T-helper 17 cell (primary cell): ENCODE measurements around the gene CHI3L1. TPM values are rescaled to one million over a fixed set of nuclear protein-coding genes. Genes with fewer than 3 reads are reported as not detected.

Experiments used
- ATAC-seq: fragments of 150-1000 bp; cut with Tn5 transposase; 2 replicates; pipeline ENCODE4 v1.10.0; 2021; ENCODE audit warnings: mild to moderate bottlenecking, moderate library complexity
- DNase-seq, 3 donors: peaks; one replicate each; pipeline versions ENCODE4 v3.0.0 to v3.0.0-alpha.2; 2020 to 2021
- H3K9me3 ChIP-seq: one replicate; pipeline ENCODE4 v1.7.0; 2013; ENCODE audit warnings: low read length, mild to moderate bottlenecking; ENCODE audit not compliant: control insufficient read depth, poor library complexity, severe bottlenecking
- H3K27ac Mint-ChIP-seq: one replicate; pipeline ENCODE4 v1.8.0; 2022; ENCODE audit warnings: mild to moderate bottlenecking, moderate library complexity, mixed read lengths
- H3K27me3 Mint-ChIP-seq: one replicate; pipeline ENCODE4 v1.8.0; 2022; ENCODE audit warnings: mixed read lengths
- H3K36me3 Mint-ChIP-seq: one replicate; pipeline ENCODE4 v1.8.0; 2022; ENCODE audit warnings: low read depth, mixed read lengths
- H3K4me1 Mint-ChIP-seq: one replicate; pipeline ENCODE4 v1.8.0; 2022; ENCODE audit warnings: mild to moderate bottlenecking, mixed read lengths
- H3K4me3 Mint-ChIP-seq: one replicate; pipeline ENCODE4 v1.8.0; 2022; ENCODE audit warnings: mild to moderate bottlenecking, moderate library complexity, mixed read lengths
- total RNA-seq, 4 donors: library from RNA in 2 of 4; stranded (reverse) in 2 of 4; gene quantifications; one replicate each; pipeline ENCODE4 v1.2.3 and lab custom pipeline; 2022 to 2026

The CHI3L1 gene
- total RNA-seq, 2 donors from 2014 or later, result not detected

- Mint-ChIP-seq H3K27ac (no peak overlapping the region), H3K4me1 (no peaks in the 10 kb centered on the region), H3K27me3 (peaks cover 15% of the 10 kb centered on the region), H3K4me3 (no peak overlapping the region), H3K36me3 (no peaks in the 10 kb centered on the region)
- no peaks in the 10 kb centered on the region for H3K9me3 ChIP-seq
- DNase-seq (no peak), ATAC-seq (no peak)
Measured at GRCh38 chr1:203145321-203146041, 41.0 kb downstream of the CHI3L1 start.

- Mint-ChIP-seq H3K27me3 (peaks cover 15% of the 10 kb centered on the region), H3K4me1 (peaks cover 2% of the 10 kb centered on the region)
- ATAC-seq, result no peak
Measured at GRCh38 chr1:203144661-203145060, 41.8 kb downstream of the CHI3L1 start.

DNA sequence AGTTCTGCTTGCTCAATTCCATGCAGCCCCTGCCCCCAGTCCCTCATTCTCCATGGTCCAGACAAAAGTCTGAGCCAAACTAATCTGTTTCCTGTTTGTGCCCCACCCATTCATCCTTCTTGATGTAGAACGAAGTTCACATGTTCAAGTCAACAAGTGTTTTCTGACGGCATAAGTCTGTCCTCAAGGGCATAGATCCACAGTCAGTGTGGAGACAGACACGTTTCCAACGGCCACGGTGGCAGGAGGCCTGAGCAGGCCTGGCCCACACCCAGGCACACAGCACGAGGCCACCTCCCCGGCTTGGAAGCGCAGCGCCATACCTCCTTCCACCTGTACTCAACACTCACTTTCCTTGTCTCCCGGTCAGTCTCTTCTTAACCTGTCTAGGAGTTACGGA is 42.9 kb downstream of the CHI3L1 start:
- ATAC-seq (no peak), DNase-seq (no peak)
- no peak overlapping the region for H3K4me3 Mint-ChIP-seq
- no peaks in the 10 kb centered on the region for H3K36me3 Mint-ChIP-seq
- H3K4me1 Mint-ChIP-seq, result peaks cover 2% of the 10 kb centered on the region
- H3K9me3 ChIP-seq, result no peaks in the 10 kb centered on the region
- no peak overlapping the region for H3K27ac Mint-ChIP-seq
- H3K27me3 Mint-ChIP-seq, result peaks cover 11% of the 10 kb centered on the region

More at GRCh38 chr1:203144661-203145060, 41.8 kb downstream of the CHI3L1 start:
- Mint-ChIP-seq H3K36me3 (no peaks in the 10 kb centered on the region), H3K27ac (no peak overlapping the region), H3K4me3 (no peak overlapping the region)
- no peak for DNase-seq
- H3K9me3 ChIP-seq, result no peaks in the 10 kb centered on the region

GRCh38 chr1:203142684-203143408 is 43.7 kb downstream of the CHI3L1 start:
- DNase-seq (no peak), ATAC-seq (no peak)
- Mint-ChIP-seq H3K27me3 (peaks cover 11% of the 10 kb centered on the region), H3K27ac (no peak overlapping the region), H3K36me3 (no peaks in the 10 kb centered on the region), H3K4me3 (no peak overlapping the region), H3K4me1 (peaks cover 2% of the 10 kb centered on the region)
- no peaks in the 10 kb centered on the region for H3K9me3 ChIP-seq

DNA sequence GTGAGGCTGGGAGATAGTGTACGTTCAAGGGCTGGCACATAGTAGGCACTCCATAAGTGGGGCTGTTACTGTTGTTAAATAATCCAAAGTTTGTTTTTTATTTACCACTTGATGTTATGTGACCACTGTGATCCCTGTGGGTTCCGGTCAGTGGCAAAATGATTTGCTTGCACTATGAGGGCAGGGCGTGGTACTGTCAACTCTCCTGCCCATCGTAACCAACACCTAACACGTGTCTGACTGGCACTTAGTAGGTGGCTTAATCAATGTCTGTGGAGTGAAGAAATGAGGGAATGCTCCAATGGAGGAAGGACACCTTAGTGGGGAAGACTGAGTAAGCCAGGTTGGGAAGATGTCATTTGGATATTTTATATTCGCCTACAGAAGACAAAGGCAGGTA is 44.4 kb downstream of the CHI3L1 start:
- no peaks in the 10 kb centered on the region for H3K9me3 ChIP-seq
- H3K27me3 Mint-ChIP-seq, result peaks cover 14% of the 10 kb centered on the region
- no peaks in the 10 kb centered on the region for H3K36me3 Mint-ChIP-seq
- DNase-seq (no peak), ATAC-seq (no peak)
- H3K27ac Mint-ChIP-seq, result no peak overlapping the region
- peaks cover 2% of the 10 kb centered on the region for H3K4me1 Mint-ChIP-seq
- H3K4me3 Mint-ChIP-seq, result no peak overlapping the region

DNA sequence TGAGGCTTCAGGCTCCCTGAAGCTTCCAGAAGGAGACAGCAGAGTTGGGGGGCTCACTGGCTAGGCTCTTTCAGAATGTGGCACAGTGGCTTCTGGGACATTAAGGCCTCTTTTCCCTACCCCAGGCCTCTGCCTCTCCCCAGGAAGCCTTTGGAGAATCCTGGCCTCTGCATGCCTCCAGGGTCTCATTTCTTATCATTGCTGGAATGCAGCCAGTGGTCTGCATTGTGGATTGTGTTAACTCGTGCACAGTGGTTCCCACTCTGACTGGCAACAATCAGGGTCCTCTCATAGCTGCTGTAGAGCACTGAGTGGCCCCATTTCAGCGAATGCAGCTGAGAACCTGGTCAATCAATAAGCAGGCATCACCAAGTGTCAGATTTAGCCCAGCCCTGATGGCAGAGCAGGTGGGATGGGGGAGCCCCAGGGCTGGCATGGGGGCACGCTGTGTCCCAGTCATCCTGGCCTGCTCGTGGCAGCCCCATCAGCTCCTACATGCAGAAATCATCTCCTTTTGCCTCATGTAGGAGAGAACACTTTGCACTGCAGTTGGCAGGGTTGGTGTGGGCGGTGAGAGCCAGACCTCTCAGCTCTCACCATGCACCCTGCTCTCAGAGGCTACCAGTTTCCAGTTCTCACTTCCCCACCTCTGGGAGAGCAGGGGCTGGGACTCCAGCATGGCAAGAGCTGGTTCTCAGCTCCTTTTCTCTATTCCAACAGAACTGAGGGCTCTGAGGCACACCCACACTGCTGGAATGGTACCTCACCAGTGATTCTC is 45.6 kb downstream of the CHI3L1 start:
- Mint-ChIP-seq H3K36me3 (no peaks in the 10 kb centered on the region), H3K4me3 (no peak overlapping the region), H3K27ac (no peak overlapping the region), H3K4me1 (peaks cover 7% of the 10 kb centered on the region), H3K27me3 (peaks cover 21% of the 10 kb centered on the region)
- no peak for DNase-seq
- H3K9me3 ChIP-seq, result no peaks in the 10 kb centered on the region
- no peak for ATAC-seq

GRCh38 chr1:203139976-203140475 is 46.5 kb downstream of the CHI3L1 start:
- Mint-ChIP-seq H3K4me3 (no peak overlapping the region), H3K36me3 (no peaks in the 10 kb centered on the region), H3K4me1 (peaks cover 9% of the 10 kb centered on the region), H3K27me3 (peaks cover 21% of the 10 kb centered on the region), H3K27ac (no peak overlapping the region)
- no peak for DNase-seq
- H3K9me3 ChIP-seq, result no peaks in the 10 kb centered on the region
- ATAC-seq, result no peak

- Mint-ChIP-seq H3K4me1 (peaks cover 9% of the 10 kb centered on the region), H3K4me3 (no peak overlapping the region), H3K27ac (no peak overlapping the region), H3K36me3 (no peaks in the 10 kb centered on the region), H3K27me3 (peaks cover 27% of the 10 kb centered on the region)
- no peak for DNase-seq
- no peak for ATAC-seq
- H3K9me3 ChIP-seq, result no peaks in the 10 kb centered on the region
Measured at GRCh38 chr1:203138066-203138465, 48.4 kb downstream of the CHI3L1 start.

DNA sequence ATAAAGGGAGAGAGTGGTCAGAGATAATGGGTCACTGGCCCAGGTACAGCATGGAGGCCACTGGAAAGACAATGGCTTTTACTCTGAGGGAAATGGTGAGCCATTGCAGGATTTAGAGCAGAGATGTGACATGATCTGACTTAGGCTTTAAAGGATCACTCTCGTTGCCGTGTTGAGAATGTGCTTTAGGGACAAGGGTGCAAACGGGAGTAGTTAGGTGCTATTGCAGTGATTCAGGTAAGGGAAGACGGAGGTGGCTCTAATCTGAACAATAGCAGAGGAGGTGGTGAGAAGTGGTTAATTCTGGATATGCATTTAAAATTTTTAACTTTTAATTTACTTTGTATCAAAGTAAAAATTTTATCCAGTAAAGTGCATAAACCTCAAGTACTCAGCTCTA is 49.2 kb downstream of the CHI3L1 start:
- H3K27ac Mint-ChIP-seq, result no peak overlapping the region
- no peak for ATAC-seq

DNA sequence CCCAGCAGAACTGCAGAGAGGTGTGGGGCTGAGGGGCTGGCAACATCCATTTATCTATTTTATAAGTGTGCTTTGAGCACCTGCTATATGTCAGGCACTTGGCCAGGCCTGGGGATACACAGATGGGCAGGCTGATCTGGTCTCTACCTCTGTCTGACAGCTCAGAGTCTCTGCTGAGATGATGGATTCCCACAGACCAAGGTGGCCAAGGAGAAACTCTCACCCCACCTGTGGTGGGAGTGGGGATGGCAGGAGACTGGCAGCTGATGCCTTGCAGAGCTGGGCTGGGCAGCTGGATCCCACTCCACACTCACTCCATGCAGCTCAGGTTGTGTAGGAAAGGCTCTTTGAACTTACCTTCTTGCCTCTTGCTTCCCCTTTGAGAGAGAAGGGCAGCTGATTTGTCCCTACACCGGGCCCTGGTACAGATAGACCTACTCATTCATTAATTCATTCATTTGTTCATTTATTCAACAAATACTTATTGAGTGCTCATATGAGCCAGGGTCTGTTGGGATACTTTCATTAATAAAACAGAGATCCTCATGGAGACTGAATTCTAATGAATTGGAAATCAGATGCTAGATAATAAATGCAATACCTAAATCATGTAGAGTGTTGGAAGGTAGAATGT is 50.0 kb downstream of the CHI3L1 start:
- Mint-ChIP-seq H3K4me1 (peaks cover 9% of the 10 kb centered on the region), H3K27ac (no peak overlapping the region), H3K36me3 (no peaks in the 10 kb centered on the region), H3K27me3 (peaks cover 22% of the 10 kb centered on the region), H3K4me3 (no peak overlapping the region)
- H3K9me3 ChIP-seq, result no peaks in the 10 kb centered on the region
- DNase-seq, result no peak
- ATAC-seq, result no peak

More for the DNA sequence above, 49.2 kb downstream of the CHI3L1 start:
- H3K9me3 ChIP-seq, result no peaks in the 10 kb centered on the region
- no peak for DNase-seq
- Mint-ChIP-seq H3K36me3 (no peaks in the 10 kb centered on the region), H3K4me3 (no peak overlapping the region), H3K4me1 (peaks cover 9% of the 10 kb centered on the region), H3K27me3 (peaks cover 26% of the 10 kb centered on the region)

DNA sequence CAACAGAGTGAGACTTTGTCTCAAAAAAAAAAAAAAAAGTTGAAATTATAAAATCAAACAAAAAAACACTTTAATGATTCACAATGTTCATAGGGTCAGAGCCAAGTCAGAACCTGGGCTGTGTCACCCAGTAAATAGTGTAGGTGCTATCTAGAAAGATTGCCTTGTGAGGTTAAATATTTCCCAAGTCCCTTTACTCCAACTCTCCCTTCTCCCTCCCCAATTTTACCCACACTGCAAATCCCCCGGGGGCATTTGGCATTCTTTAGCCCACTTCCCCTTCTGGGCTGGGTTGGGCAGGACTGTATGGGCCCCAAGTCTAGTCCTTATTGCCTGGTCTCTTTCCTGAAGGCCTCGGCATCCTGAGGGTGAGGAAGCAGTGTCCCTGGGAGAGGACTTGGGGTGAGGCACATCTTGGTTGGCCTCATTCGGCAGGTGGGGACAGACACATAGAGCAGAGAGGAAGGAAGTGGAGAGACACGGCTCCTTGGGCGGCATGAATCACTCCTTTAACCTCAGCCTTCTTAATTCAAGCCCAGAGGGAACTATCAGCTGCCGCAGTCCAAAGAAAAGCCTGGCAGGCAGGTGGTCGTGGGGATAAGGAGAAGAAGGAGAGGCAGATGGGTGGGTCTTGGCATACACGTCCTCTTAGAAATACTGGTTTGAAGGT is 50.7 kb downstream of the CHI3L1 start:
- ATAC-seq (peak; percentile 54), DNase-seq (no peak)
- Mint-ChIP-seq H3K27me3 (peaks cover 27% of the 10 kb centered on the region), H3K4me1 (peaks cover 9% of the 10 kb centered on the region), H3K36me3 (no peaks in the 10 kb centered on the region), H3K27ac (no peak overlapping the region), H3K4me3 (peak overlapping the region; percentile 12)
- H3K9me3 ChIP-seq, result no peaks in the 10 kb centered on the region

- ATAC-seq, result no peak
- Mint-ChIP-seq H3K36me3 (peaks cover 2% of the 10 kb centered on the region), H3K27ac (no peak overlapping the region), H3K4me1 (peaks cover 8% of the 10 kb centered on the region), H3K4me3 (no peak overlapping the region), H3K27me3 (peaks cover 42% of the 10 kb centered on the region)
- no peaks in the 10 kb centered on the region for H3K9me3 ChIP-seq
- DNase-seq, result no peak
Measured at GRCh38 chr1:203133970-203134725, 52.4 kb downstream of the CHI3L1 start.
